GM18861 (cell line): Measurements from ENCODE around the gene MARS2.
"Not testable (repeated sequence)": the region's sequence is repeated elsewhere in the genome, so short reads cannot be mapped to it uniquely, and the experiment has no call there.

ENCODE experiments used
- ATAC-seq: cut with Tn5 transposase; IDR thresholded peaks from one replicate; pipeline ENCODE4 v1.9.1; 2021; ENCODE audit not compliant: unreplicated experiment

Gene MARS2

DNA sequence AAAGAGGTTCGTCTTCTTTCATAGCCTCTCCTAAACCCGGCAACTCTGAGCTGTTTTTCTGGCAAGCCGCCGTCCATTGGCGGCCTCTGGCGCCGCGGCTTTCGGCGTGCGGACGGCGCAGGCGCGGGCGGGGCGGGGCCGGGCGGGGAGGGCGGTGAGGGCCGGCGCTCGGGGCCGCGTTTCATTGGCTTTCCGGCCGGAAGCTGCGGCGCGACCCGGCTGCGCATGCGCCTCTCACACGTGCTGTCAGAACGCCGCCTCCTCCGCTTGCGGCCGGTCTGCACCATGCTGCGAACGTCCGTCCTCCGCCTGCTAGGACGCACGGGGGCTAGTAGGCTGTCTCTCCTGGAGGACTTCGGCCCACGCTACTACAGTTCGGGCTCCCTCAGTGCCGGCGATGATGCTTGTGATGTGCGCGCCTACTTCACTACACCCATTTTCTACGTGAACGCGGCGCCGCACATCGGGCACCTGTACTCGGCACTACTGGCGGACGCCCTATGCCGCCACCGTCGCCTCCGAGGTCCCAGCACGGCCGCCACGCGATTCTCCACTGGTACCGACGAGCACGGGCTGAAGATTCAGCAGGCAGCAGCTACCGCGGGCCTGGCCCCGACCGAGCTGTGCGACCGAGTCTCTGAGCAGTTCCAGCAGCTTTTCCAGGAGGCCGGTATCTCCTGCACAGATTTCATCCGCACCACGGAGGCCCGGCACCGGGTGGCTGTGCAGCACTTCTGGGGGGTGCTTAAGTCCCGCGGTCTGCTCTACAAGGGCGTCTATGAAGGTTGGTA, at the start of gene MARS2:
Gene MARS2, plus strand, starts transcription at position 249 of the 791 bp plus-strand sequence. Its CDS starts 37 bp downstream, at position 286.
- ATAC-seq = peak; percentile 75

DNA sequence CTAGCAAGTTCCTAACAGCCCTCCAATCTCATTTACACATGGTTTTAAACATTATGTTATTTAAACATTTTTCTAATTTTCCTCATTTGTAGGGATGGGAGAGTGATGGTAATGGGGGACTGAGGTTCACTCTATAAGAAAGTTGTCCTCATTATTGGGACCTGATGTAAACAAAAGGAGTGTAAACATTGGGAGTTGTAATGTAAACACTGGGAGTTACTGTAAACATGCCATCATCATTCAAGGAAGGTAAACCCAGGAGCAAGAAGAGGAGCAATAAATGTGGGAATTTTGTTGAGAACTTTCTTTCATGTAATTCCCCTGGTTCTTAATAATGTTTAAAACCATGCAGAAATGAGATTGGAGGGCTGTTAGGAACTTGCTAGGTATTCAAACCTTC, 47.6 kb upstream of the MARS2 start:
- ATAC-seq = no peak

DNA sequence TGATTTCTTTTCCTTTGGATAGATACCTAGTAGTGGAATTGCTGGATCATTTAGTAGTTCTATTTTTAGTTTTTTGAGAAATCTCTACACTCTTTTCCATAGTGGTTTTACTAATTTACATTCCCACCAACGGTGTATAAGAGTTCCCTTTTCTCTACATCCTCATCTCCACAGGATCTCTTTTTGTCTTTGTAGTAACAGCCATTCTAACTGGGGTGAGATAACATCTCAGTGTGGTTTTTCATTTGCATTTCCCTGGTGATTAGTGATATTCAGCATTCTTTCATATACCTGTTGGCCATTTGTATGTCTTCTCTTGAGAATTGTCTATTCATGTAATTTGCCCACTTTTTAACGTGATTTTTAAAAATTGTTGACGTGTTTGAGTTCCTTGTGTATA, 43.5 kb upstream of the MARS2 start:
- ATAC-seq = no peak

DNA sequence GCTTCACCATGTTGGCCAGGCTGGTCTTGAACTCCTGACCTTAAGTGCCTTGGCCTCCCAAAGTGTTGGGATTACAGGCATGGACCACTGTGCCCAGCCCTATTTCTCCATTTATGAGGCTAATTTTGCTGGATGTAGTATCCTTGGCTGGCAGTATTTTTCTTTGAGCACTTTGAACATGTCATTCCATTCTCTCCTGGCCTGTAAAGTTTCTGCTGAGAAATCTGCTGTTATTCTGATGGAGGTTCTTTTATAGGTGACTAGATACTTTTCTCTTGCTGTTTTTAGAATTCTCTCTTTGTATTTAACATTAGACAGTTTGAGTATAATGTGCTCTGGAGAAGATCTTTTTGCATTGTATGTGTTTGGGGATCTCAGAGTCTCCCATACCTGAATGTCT, 38.9 kb upstream of the MARS2 start:
- ATAC-seq = no peak

DNA sequence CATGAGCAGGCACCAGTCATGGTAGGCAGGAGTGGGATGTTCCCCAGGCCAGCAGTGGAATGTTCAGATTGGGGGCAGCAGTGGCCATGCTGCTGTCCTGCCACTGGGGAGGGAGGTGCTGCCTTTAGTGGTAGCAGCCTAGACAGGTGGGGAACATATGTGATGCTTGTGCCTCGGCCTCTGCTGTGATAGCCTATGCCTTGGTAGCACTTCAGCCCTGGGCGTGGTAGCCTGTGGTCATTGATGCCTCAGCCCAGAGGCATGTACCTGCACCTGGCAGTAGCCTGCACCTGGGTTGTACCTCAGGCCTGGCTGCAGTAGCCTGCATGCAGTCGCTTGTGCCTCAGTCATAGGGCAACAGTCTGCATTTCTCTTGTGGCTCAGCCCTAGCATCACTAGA, 36.9 kb upstream of the MARS2 start:
- ATAC-seq = no peak

DNA sequence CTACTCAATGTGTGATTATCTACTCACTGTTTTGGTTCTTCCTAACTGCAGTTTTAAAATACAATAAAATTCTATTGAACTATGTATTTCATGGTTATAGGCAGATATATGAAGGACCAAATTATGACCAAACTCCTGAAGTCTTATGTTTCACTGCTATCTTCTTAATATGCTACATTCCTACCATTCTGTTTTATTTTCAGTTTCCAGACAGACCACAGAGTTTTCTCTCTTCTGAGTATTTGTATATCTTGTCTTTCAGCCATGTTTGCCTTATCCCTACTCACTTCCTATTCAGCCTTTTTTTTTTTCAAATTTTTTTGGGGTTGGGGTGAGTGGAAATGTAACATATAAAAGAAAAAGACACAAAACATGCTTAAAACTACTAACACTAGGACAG, 36.1 kb upstream of the MARS2 start:
- no peak for ATAC-seq

DNA sequence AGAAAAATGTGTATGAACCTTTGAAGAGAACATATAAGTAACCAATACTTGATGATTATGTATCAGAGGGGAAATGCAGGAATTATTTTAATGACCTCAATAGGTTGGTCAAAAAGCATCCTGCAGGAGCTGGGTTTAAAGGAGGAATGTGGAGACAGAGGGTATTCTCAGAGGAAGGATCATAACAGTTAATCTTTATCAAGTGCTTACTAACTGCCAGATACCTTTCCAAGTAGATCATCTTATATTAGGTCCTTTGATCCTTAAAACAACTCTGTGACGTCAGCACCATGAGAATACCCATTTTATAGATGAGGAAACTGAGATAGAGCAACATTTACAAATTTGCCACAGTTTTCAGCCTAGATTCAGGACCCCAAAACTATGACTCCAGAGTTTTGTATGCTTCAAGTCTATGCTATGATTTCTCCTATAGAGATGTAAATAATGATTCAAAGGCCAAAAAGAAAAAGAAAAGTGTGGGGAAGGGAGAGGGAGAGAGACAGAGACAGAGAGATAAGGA, 32.7 kb upstream of the MARS2 start:
- no peak for ATAC-seq

DNA sequence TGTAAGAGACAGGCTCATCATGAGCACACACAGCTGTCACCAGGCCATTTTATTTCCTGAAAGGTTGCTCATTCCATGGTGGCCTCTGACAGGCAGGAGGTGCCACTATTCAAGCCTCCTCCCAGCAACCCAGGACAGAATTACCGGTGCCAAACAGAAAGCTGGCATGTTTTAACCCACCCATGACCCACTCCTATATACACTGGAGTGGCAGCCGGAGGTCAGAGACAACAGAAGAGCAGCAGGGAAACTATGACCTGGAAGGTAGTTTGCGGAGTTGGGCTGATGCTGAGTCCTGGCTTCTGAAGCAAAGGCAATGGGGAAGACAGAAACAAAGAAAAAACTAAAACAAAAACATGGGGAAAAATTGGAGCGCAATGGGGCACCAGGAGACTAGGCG, 32.1 kb upstream of the MARS2 start:
- no peak for ATAC-seq

DNA sequence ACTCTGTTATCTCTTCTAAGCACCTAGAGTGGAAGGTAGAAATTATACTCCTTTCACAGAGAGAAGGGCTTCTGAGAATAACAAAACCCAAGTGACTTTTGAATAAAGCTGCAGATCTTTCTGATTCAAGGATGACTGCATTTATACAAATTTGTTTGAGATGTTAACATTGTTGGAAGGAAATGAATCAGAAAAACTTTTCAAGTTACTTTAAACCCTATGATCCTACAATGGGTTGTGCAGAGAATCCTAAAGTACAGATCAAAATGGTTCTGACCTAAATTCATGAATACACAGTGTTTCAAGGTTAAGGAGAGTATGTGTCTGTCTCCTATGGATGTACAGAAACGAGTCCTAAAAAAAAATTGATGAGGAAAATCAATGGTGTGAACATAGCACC, 31.6 kb upstream of the MARS2 start:
- no peak for ATAC-seq

DNA sequence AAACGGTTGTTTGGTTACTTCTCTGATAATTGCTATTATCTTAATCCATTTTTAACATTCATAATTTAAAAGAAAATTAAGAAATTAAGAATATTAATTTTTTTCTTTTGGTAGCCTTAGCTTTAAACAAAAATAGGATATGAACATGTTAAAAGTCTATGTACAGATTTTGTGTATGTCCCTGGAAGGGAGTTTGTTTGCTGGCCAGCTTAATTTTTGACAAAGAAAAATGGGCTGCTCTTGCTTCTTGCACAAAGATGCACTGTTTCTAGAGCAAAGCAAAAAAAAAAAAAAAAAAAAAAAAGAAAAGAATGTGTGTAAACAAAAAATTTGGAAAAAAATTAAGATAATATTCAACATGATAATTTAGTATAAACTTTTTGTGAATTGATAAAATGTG, 31.1 kb upstream of the MARS2 start:
- ATAC-seq = no peak

DNA sequence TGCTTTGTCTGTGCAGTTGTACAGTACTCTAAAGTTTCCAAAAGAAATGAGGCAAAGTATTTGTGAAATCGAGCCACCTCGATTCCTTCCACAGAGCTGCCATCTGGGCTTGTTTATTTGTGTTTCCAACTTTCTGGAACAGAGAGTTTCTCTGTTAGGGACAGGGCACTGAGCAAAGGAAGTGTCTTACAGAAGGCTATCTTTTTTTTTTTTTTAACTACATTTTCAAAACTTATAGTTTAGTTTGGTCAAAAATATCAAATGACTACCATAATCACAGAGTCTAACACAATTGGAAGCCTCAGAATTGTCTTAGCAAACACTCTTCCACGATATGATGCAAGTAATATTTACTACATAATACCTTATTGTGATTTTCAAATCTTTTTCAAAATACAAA, 30.6 kb upstream of the MARS2 start:
- no peak for ATAC-seq

DNA sequence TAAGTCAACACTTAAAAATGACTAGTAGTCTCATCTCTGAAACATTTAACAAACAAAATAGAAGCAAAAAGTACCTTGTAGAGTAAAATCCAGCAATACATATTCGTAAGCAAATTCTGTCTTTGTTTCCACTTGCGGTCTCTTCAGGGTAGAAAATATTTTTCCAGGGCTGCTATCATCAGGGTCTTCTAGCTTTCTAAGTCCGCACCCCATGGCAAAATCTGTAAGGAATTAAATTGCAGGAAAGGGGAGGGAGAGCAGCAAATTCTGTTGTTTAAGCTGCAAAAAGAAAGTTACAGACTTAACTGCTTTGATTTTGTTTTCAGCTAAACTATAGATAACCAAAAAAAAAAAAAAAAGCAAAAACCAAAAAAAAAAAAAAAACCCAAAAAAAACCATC, 29.9 kb upstream of the MARS2 start, which contains the start of gene RFTN2:
Gene RFTN2, minus strand, starts transcription at position 342 of the 400 bp plus-strand sequence. Its CDS starts 129 bp downstream, at position 213.
- no peak for ATAC-seq

DNA sequence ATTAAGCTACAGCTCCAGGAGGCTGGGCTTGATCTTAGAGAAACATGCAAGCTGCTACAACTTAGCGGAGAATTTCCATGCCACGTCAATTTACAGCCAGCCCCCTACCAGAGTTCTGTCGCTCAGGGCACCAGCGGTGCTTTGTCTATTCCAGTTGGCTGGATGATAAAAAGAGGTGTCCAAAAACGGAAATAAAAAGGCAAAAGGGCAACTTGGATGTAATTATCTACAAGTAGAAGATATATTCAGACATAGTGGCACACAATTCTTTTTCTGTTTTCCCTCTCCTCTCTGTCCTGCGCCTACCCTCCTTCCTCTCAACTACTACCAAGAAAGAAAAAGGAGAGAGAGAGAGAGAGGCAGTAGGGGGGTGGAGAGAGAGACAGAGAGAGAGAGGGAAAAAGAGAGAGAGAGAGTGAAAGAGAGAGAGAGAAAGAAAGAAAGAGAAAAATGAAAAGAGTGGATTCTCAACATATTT, 29.4 kb upstream of the MARS2 start:
- no peak for ATAC-seq

DNA sequence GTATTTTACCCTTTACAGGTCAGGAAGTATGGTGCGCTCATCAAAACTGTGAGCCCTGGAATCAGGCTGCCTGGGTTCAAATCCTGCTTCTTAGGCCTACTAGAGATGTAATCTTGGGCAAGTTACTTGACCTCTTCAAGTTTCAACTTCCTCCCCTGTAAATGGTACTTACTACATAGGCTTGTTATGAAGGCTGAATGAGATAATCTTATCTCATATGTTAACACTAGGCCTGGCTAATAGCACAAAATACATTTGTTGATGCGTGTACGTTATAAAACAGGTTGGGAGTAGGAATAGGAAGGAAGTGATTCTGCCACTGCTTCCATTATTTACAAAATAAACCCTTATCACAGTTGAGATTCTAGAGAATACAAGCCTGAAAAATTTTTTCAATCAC, 28.1 kb upstream of the MARS2 start:
- ATAC-seq = no peak

DNA sequence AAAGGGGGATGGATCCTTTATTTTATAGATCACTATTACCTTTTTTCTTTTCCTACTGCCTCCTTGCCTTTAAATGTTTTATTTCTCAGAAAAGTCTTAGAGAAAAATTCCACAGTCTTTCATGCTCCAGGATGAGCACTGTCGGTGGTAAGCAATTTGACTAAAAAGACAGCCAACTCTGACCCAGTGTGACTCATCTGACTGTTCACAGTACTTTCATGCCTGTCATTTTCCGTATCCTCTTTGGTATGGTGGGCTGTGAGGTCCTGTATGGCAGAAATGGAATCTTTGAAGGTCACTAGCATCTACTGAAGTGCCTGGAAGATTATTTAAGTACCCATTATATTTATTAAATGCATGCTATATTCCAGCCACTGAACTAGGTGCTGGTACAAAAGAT, 27.7 kb upstream of the MARS2 start:
- ATAC-seq = no peak

DNA sequence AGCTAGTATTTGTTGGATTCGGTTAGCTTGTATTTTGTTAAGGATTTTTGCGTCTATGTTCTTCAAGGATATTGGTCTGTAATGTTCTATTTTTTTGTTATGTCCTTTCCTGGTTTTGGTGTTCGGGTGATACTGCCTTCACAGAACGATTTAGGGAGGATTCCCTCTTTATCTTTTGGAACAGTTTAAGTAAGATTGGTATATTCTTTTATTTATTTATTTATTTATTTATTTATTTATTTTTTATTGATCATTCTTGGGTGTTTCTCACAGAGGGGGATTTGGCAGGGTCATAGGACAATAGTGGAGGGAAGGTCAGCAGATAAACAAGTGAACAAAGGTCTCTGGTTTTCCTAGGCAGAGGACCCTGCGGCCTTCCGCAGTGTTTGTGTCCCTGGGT, 10.0 kb upstream of the MARS2 start:
- ATAC-seq = not testable (repeated sequence)

DNA sequence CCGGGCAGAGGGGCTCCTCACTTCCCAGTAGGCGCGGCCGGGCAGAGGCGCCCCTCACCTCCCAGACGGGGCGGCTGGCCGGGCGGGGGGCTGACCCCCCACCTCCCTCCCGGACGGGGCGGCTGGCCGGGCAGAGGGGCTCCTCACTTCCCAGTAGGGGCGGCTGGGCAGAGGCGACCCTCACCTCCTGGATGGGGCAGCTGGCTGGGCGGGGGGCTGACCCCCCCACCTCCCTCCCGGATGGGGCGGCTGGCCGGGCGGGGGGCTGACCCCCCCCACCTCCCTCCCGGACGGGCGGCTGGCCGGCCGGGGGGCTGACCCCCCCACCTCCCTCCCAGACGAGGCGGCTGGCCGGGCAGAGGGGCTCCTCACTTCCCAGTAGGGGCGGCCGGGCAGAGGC, 9.2 kb upstream of the MARS2 start:
- not testable (repeated sequence) for ATAC-seq

DNA sequence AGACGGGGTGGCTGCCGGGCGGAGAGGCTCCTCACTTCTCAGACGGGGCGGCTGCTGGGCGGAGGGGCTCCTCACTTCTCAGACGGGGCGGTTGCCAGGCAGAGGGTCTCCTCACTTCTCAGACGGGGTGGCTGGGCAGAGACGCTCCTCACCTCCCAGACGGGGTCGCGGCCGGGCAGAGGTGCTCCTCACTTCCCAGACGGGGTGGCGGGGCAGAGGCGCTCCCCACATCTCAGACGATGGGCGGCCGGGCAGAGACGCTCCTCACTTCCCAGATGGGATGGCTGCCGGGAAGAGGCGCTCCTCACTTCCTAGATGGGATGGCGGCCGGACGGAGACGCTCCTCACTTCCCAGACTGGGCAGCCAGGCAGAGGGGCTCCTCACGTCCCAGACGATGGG, 8.6 kb upstream of the MARS2 start:
- not testable (repeated sequence) for ATAC-seq

DNA sequence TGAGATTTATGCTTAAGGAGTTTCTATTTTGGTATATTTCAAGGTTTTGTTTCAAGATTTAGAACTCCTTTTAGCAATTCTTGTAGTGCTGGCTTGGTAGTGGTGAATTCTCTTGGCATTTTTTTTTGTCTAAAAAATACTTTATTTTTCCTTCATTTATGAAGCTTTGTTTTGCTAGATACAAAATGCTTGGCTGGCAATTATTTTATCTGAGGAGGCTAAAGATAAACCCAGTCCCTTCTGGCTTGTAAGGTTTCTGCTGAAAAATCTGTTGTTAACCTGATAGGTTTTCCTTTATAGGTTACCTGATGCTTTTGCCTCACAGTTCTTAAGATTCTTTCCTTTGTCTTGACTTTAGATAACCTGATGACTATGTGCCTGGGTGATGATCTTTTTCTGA, 5.4 kb upstream of the MARS2 start:
- ATAC-seq = not testable (repeated sequence)

DNA sequence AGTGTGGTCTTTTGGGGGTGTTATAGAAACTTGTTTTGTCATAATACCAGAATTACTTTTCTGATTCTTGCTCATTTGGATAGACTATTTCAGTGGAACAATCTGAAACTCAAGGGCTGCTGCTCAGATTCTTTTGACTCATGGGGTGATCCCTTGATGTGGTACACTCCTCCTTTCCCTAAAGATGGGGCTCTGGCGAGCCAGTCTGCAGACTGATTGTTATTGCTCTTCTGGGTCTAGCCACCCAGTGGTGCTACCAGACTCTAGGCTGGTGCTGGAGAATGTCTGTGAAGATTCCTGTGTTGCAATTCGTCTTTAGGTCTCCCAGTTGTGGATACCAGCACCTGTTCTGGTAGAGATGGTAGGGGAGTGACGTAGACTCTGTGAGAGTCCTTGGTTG, 4.2 kb upstream of the MARS2 start:
- ATAC-seq = no peak

DNA sequence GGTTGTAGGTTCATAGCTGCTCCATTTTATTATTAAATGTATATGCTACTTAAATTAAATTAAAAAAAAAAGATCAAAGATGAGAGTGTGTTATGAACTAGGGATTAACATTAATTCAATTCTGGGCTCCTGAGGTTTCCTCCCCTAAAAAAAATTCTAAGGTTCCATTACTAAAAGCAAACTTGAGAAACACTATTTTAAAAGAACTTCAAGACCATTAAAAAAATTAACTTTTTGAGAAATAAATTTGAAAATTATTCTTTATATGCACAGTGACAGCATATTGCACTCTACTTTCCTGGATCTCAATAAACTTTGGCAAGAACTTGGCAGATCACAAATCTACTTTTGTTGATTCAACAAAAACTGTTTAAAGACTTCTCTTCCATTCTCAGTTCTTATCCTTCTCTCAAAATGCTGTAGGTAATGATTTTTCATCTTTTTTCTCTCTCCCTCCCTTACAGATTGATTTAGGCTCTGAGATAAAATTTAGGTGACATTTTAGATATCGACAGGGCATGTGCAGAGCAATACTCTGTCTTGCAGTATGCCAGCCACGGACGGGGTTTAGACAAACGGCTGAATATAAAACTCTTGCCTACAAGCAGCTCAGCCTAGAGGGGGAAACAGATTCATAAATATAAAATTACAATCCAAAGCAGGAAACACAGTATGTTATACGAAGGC, 592 bp upstream of the MARS2 start:
- ATAC-seq = peak; percentile 27
